Retinal pigment epithelial cell (primary cell): ENCODE data around the gene IRF2BP1.
"Not testable (repeated sequence)": the region's sequence is repeated elsewhere in the genome, so short reads cannot be mapped to it uniquely, and the experiment has no call there.

Experiments
- DNase-seq: peaks from one replicate; pipeline ENCODE4 v3.0.0-alpha.2; 2010; ENCODE audit warnings: low read depth
- H3K4me3 ChIP-seq: 2 replicates; pipeline ENCODE4 v1.5.1; 2011; ENCODE audit warnings: mild to moderate bottlenecking, low read length, control low read depth, moderate library complexity
- TF ChIP-seq, protein P1 (sequence below): conservative IDR thresholded peaks from 2 replicates; pipeline ENCODE4 v1.5.1; 2011; ENCODE audit warnings: low read depth, low read length, control low read depth, inconsistent platforms

IRF2BP1 gene

DNA sequence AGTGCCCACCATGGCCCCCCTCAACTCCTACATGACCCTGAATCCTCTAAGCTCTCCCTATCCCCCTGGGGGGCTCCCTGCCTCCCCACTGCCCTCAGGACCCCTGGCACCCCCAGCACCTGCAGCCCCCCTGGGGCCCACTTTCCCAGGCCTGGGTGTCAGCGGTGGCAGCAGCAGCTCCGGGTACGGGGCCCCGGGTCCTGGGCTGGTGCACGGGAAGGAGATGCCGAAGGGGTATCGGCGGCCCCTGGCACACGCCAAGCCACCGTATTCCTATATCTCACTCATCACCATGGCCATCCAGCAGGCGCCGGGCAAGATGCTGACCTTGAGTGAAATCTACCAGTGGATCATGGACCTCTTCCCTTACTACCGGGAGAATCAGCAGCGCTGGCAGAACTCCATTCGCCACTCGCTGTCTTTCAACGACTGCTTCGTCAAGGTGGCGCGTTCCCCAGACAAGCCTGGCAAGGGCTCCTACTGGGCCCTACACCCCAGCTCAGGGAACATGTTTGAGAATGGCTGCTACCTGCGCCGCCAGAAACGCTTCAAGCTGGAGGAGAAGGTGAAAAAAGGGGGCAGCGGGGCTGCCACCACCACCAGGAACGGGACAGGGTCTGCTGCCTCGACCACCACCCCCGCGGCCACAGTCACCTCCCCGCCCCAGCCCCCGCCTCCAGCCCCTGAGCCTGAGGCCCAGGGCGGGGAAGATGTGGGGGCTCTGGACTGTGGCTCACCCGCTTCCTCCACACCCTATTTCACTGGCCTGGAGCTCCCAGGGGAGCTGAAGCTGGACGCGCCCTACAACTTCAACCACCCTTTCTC, 13.6 kb downstream of the IRF2BP1 start:
- DNase-seq, result no peak
- no peak overlapping the region for H3K4me3 ChIP-seq
- TF ChIP-seq, protein P1, sequence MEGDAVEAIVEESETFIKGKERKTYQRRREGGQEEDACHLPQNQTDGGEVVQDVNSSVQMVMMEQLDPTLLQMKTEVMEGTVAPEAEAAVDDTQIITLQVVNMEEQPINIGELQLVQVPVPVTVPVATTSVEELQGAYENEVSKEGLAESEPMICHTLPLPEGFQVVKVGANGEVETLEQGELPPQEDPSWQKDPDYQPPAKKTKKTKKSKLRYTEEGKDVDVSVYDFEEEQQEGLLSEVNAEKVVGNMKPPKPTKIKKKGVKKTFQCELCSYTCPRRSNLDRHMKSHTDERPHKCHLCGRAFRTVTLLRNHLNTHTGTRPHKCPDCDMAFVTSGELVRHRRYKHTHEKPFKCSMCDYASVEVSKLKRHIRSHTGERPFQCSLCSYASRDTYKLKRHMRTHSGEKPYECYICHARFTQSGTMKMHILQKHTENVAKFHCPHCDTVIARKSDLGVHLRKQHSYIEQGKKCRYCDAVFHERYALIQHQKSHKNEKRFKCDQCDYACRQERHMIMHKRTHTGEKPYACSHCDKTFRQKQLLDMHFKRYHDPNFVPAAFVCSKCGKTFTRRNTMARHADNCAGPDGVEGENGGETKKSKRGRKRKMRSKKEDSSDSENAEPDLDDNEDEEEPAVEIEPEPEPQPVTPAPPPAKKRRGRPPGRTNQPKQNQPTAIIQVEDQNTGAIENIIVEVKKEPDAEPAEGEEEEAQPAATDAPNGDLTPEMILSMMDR, result no peak

DNA sequence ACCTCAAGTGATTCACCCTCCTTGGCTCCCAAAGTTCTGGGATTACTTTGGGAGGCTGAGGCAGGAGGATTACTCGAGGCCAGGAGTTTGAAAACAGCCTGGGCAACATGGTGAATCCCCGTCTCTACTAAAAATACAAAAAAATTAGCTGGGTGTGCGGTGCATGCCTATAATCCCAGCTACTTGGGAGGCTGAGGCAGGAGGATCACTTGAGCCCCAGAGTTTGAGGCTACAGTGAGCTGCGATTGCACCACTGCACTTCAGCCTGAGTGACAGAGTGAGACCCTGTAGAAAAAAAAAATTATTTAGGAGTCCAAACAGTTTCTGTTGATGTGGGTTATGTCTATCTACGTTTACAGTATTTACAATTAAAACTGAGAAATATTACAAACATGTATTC, 15.1 kb downstream of the IRF2BP1 start:
- DNase-seq, result no peak
- no peak overlapping the region for H3K4me3 ChIP-seq
- TF ChIP-seq, protein P1, result no peak

DNA sequence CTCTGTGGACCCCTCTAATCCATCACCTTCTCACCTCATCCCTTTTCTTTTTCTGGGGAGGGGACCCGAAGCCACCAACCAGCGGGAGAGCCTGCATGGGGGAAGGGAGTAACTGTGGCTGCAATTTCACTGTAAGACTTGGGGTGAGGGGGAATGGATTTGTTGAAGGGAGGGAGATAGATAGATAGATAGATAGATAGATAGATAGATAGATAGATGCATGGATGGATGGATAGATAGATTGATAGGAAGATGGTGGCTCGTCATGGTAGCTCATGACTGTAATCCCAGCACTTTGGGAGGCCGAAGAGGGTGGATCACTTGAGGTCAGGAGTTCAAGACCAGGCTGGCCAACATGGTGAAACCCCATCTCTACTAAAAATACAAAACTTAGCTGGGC, 18.7 kb downstream of the IRF2BP1 start:
- not testable (repeated sequence) for DNase-seq, H3K4me3 ChIP-seq

DNA sequence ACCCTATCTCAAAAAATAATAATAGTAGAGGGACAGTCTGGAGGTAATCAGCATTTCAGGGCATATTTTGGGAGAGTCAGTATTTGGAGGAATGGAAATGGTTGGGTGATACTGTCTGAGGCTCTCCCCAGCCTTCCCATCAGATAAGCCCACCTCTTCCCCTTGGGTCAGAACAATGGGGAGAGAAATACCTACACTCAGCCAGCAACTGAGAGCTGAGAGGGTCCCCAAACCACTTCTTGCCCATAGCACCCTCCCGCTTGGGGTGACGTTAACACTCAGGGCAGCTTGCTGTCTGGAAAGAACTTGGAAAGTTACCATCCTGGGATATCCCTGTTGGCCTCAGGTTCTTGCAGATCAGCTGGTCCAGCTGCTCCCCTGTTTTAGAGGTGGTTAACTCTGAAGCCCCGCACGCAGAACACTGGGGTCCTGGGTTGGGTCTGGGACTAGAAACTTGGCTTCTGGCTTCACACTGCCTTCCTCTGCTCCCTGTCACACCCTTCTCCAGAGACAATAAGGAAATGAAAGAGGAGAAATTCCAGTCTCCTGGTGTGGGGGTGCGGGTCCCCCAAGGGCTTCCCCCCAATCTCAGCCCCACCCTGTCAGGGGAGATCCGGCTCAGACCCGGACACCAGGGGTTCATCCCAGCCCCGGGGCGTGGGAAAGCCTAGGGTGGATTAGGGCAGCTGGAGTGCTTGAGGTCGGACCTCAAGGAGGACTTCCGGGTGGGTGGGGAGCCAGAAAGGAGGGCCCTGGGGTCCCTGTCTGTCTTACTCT, 19.4 kb downstream of the IRF2BP1 start:
- TF ChIP-seq, protein P1, result no peak
- no peak overlapping the region for H3K4me3 ChIP-seq
- DNase-seq, result no peak

DNA sequence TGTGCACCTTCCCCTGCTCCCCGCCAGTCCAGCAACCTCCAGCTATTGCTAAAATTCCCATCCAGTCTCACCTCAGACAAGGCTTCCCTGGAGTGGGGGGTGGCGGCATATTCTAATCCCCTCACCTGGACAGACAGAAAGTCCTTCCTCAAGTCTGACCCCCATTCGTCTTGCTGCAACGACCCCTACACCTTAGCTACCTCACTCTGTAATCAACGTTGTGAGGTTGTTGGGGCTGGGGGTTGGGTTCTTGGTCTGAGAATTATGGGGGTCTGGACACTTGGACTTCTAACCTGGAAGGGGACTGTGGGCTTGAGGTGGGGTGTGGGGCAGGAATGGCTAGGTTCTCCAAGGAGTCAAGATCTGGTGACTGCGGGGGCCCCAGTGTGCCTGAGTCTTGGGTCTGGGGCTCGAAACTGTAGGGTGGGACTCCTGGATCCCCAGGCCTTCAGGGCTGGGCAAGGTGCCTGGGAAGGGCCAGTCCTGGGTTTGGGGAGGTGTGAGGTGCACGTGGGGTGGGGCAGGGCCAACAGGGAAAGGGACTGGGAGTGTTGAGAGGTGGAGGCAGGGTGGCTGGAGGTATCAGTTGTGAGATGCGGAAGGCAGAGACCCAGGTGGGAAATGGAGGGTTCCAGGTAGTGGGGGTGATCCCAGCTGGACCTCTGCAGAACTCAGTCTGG, 20.5 kb downstream of the IRF2BP1 start:
- TF ChIP-seq, protein P1, result no peak
- no peak for DNase-seq
- H3K4me3 ChIP-seq, result no peak overlapping the region

DNA sequence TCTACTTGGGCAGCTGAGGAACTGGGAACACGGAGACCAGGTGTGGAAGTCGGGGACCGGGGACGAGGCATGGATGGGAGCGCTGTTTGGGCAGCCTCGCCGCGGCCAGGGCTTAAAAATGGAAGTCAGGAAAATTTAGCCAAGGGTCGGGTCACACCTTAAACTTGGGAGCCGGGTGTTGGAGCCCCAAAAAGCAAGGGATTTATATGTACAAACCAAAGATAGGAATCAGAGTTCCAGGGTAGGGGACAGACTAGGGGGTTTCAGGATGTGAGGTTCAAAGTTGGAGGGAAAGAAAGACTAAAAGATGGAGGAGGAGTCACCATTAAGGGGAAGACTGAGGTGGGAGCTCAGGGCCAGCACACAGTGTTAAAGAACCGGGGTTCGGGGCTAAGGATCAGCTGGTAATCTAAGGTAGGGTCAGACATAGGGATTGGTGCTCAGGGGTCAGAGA, 21.3 kb downstream of the IRF2BP1 start:
- TF ChIP-seq, protein P1, result no peak
- H3K4me3 ChIP-seq, result no peak overlapping the region
- DNase-seq, result no peak
